Cardiac muscle cell (in vitro differentiated cells and primary cell): ENCODE measurements around the gene TMEM167A. TPM values are rescaled to one million over a fixed set of nuclear protein-coding genes. Genes with fewer than 3 reads are reported as not detected.

Experiments used
- DNase-seq, 2 donors: peaks; one replicate each; pipeline versions ENCODE4 v3.0.0 to v3.0.0-alpha.2; 2010 to 2017; ENCODE audit warnings: low read depth in 1 of 2, low spot score in 1 of 2
- H3K27ac ChIP-seq: fragments of 200-600 bp; sonication (generic); 2 replicates; pipeline ENCODE4 v1.5.1; 2016
- H3K27me3 ChIP-seq: fragments of 200-600 bp; sonication (generic); 2 replicates; pipeline ENCODE4 v1.6.0; 2016; ENCODE audit warnings: control low read depth
- H3K36me3 ChIP-seq: fragments of 200-600 bp; sonication (generic); 2 replicates; pipeline ENCODE4 v1.5.1; 2016; ENCODE audit warnings: control low read depth
- H3K4me1 ChIP-seq: fragments of 200-600 bp; sonication (generic); 2 replicates; pipeline ENCODE4 v1.8.1; 2017; ENCODE audit warnings: low read depth, mild to moderate bottlenecking, mixed run types
- H3K4me3 ChIP-seq: fragments of 200-600 bp; sonication (generic); 2 replicates; pipeline ENCODE4 v1.5.1; 2016; ENCODE audit warnings: mild to moderate bottlenecking
- H3K9me3 ChIP-seq: fragments of 200-600 bp; sonication (generic); 2 replicates; pipeline ENCODE4 v1.5.1; 2017; ENCODE audit warnings: low read depth, mild to moderate bottlenecking, control low read depth
- CTCF ChIP-seq: IDR thresholded peaks from 2 replicates; pipeline ENCODE4 v1.5.1; 2012; ENCODE audit warnings: low read depth, mild to moderate bottlenecking, low read length
- polyA plus RNA-seq: library from polyadenylated mRNA; unstranded; fragments of >200 nt; fragmentation: Nextera tagmentation; extraction: Ambion mirVana; gene quantifications from 2 replicates; pipeline ENCODE4 v1.2.1, GENCODE V29; 2016
- total RNA-seq: library from RNA; depleted of rRNA; stranded (reverse); fragments of >200 nt; gene quantifications from 2 replicates; pipeline ENCODE4 v1.2.3, GENCODE V29; 2016

Gene TMEM167A
- total and polyA plus RNA-seq, 2 experiments from 2014 or later: 55.8 to 105 TPM

- no peaks in the 10 kb centered on the region for H3K4me1 ChIP-seq
These were observed 41.3 kb upstream of the TMEM167A start for GRCh38 chr5:83118471-83118870.

GRCh38 chr5:83115816-83116215 is 38.6 kb upstream of the TMEM167A start:
- Histone ChIP-seq H3K27ac (no peak overlapping the region), H3K4me1 (no peaks in the 10 kb centered on the region), H3K27me3 (no peaks in the 10 kb centered on the region), H3K9me3 (no peaks in the 10 kb centered on the region), H3K36me3 (peaks cover 3% of the 10 kb centered on the region), H3K4me3 (no peak overlapping the region)
- no peak for DNase-seq
- TF ChIP-seq CTCF: no peak

More at GRCh38 chr5:83118471-83118870, 41.3 kb upstream of the TMEM167A start:
- Histone ChIP-seq H3K27ac (no peak overlapping the region), H3K4me3 (no peak overlapping the region), H3K27me3 (no peaks in the 10 kb centered on the region), H3K36me3 (no peaks in the 10 kb centered on the region), H3K9me3 (no peaks in the 10 kb centered on the region)
- DNase-seq: no peak
- no peak for TF ChIP-seq CTCF

GRCh38 chr5:83109380-83109779 is 32.2 kb upstream of the TMEM167A start:
- DNase-seq: no peak

GRCh38 chr5:83107692-83108420 is 30.7 kb upstream of the TMEM167A start:
- Histone ChIP-seq H3K27me3 (no peaks in the 10 kb centered on the region), H3K9me3 (no peaks in the 10 kb centered on the region), H3K27ac (no peak overlapping the region)

More at GRCh38 chr5:83109380-83109779, 32.2 kb upstream of the TMEM167A start:
- H3K36me3 ChIP-seq: peaks cover 3% of the 10 kb centered on the region
- TF ChIP-seq CTCF: no peak
- no peak overlapping the region for H3K4me3 ChIP-seq
- no peaks in the 10 kb centered on the region for H3K4me1 ChIP-seq
- no peaks in the 10 kb centered on the region for H3K9me3 ChIP-seq
- H3K27me3 ChIP-seq: no peaks in the 10 kb centered on the region
- H3K27ac ChIP-seq: no peak overlapping the region

GRCh38 chr5:83104021-83104420 is 26.8 kb upstream of the TMEM167A start:
- no peak overlapping the region for H3K4me3 ChIP-seq
- no peaks in the 10 kb centered on the region for H3K9me3 ChIP-seq
- peaks cover 43% of the 10 kb centered on the region for H3K4me1 ChIP-seq
- DNase-seq: no peak
- H3K27me3 ChIP-seq: no peaks in the 10 kb centered on the region
- H3K27ac ChIP-seq: peak overlapping the region; percentile 91
- TF ChIP-seq CTCF: no peak
- no peaks in the 10 kb centered on the region for H3K36me3 ChIP-seq

More at GRCh38 chr5:83107692-83108420, 30.7 kb upstream of the TMEM167A start:
- H3K36me3 ChIP-seq: peaks cover 3% of the 10 kb centered on the region
- H3K4me1 ChIP-seq: peaks cover 4% of the 10 kb centered on the region
- no peak overlapping the region for H3K4me3 ChIP-seq
- no peak for TF ChIP-seq CTCF
- no peak for DNase-seq
